ENCODE measurements around the gene ZFP82.

Gene ZFP82

GRCh38 chr19:36418287-36419001 lies at the start of gene ZFP82:
ZFP82 (minus strand) TSS chr19:36418644; CDS start chr19:36409789, 8,855 bp downstream.
- H3K4me2 ChIP-seq (ENCODE audit: low read length), result peak within 1 kb of the TSS; percentile 97
- peak within 1 kb of the TSS; percentile 62 for H2AFZ ChIP-seq
- H3K27me3 ChIP-seq (ENCODE audit: control insufficient read depth, insufficient read depth, low read length), result no peaks in the 10 kb centered on the region
- H3K4me1 ChIP-seq, result no peaks in the 10 kb centered on the region
- H3K9ac ChIP-seq, result no peak within 1 kb of the TSS
- no peaks in the 10 kb centered on the region for H3K79me2 ChIP-seq
- TF ChIP-seq, protein P1, sequence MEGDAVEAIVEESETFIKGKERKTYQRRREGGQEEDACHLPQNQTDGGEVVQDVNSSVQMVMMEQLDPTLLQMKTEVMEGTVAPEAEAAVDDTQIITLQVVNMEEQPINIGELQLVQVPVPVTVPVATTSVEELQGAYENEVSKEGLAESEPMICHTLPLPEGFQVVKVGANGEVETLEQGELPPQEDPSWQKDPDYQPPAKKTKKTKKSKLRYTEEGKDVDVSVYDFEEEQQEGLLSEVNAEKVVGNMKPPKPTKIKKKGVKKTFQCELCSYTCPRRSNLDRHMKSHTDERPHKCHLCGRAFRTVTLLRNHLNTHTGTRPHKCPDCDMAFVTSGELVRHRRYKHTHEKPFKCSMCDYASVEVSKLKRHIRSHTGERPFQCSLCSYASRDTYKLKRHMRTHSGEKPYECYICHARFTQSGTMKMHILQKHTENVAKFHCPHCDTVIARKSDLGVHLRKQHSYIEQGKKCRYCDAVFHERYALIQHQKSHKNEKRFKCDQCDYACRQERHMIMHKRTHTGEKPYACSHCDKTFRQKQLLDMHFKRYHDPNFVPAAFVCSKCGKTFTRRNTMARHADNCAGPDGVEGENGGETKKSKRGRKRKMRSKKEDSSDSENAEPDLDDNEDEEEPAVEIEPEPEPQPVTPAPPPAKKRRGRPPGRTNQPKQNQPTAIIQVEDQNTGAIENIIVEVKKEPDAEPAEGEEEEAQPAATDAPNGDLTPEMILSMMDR (IDR thresholded peaks at IDR 0.05), result no peak
- no peaks in the 10 kb centered on the region for H3K36me3 ChIP-seq (ENCODE audit: control insufficient read depth, insufficient read depth, low read length)
- H3K4me3 ChIP-seq (ENCODE audit: low read depth, low read length), result peak within 1 kb of the TSS; percentile 83
- peak within 1 kb of the TSS; percentile 29 for H3K27ac ChIP-seq
- no peaks in the 10 kb centered on the region for H3K9me3 ChIP-seq (ENCODE audit: control insufficient read depth, low read length)

- H2AFZ ChIP-seq, result no peak overlapping the region
- no peaks in the 10 kb centered on the region for H3K4me1 ChIP-seq
- no peak overlapping the region for H3K4me2 ChIP-seq (ENCODE audit: low read length)
- H3K79me2 ChIP-seq, result no peaks in the 10 kb centered on the region
- H3K4me3 ChIP-seq (ENCODE audit: low read depth, low read length), result no peak overlapping the region
- H3K9ac ChIP-seq, result no peak overlapping the region
- TF ChIP-seq, protein P1 (IDR thresholded peaks at IDR 0.05), result no peak
- H3K36me3 ChIP-seq (ENCODE audit: control insufficient read depth, insufficient read depth, low read length), result no peaks in the 10 kb centered on the region
- no peaks in the 10 kb centered on the region for H3K9me3 ChIP-seq (ENCODE audit: control insufficient read depth, low read length)
- H3K27me3 ChIP-seq (ENCODE audit: control insufficient read depth, insufficient read depth, low read length), result no peaks in the 10 kb centered on the region
- H3K27ac ChIP-seq, result no peak overlapping the region
Measured at GRCh38 chr19:36460046-36460445, 41.6 kb upstream of the ZFP82 start.

DNA sequence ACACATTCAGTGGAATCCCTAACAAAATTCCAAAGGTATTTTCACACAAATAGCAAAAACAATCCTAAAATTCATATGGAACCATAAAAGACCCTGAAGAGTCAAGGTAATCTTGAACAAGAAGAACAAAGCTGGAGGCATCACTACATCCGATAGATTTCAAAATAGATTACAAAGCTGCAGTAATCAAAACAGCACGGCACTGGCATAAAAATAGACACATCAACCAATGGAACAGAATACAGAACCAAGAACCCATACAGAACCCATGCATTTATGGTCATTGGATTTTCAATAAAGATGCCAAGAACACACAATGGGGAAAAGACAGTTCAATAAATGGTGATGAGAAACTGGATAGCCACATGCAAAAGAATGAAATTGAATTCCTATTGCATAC lies 38.4 kb upstream of the ZFP82 start:
- Histone ChIP-seq H3K4me1 (no peaks in the 10 kb centered on the region), H3K9ac (no peak overlapping the region), H3K4me3 (ENCODE audit: low read depth, low read length) (no peak overlapping the region), H3K27me3 (ENCODE audit: control insufficient read depth, insufficient read depth, low read length) (no peaks in the 10 kb centered on the region), H3K9me3 (ENCODE audit: control insufficient read depth, low read length) (no peaks in the 10 kb centered on the region), H3K4me2 (ENCODE audit: low read length) (no peak overlapping the region), H3K36me3 (ENCODE audit: control insufficient read depth, insufficient read depth, low read length) (peaks cover 5% of the 10 kb centered on the region), H3K27ac (no peak overlapping the region), H3K79me2 (no peaks in the 10 kb centered on the region), H2AFZ (no peak overlapping the region)
- TF ChIP-seq, protein P1 (IDR thresholded peaks at IDR 0.05), result no peak

GRCh38 chr19:36449059-36449670 lies 30.7 kb upstream of the ZFP82 start:
- Histone ChIP-seq H3K4me1 (no peaks in the 10 kb centered on the region), H3K36me3 (ENCODE audit: control insufficient read depth, insufficient read depth, low read length) (peaks cover 5% of the 10 kb centered on the region), H3K27me3 (ENCODE audit: control insufficient read depth, insufficient read depth, low read length) (no peaks in the 10 kb centered on the region), H3K79me2 (no peaks in the 10 kb centered on the region), H3K4me3 (ENCODE audit: low read depth, low read length) (no peak overlapping the region), H3K4me2 (ENCODE audit: low read length) (no peak overlapping the region), H2AFZ (no peak overlapping the region), H3K27ac (no peak overlapping the region), H3K9ac (no peak overlapping the region), H3K9me3 (ENCODE audit: control insufficient read depth, low read length) (peaks cover 15% of the 10 kb centered on the region)
- TF ChIP-seq, protein P1 (IDR thresholded peaks at IDR 0.05), result no peak
